Neural crest cell (in vitro differentiated cells): ENCODE results near the gene SARDH. TPM values are rescaled to one million over a fixed set of nuclear protein-coding genes. Genes with fewer than 3 reads are reported as not detected.

Experiments
- DNase-seq: peaks from one replicate; pipeline ENCODE4 v3.0.0; 2021; ENCODE audit warnings: low read depth, mixed read lengths, low spot score
- H3K27ac Mint-ChIP-seq: one replicate; pipeline ENCODE4 v1.8.0; 2021; ENCODE audit warnings: mild to moderate bottlenecking, mixed read lengths; ENCODE audit not compliant: unreplicated experiment
- H3K27me3 Mint-ChIP-seq: 2 replicates; pipeline ENCODE4 v1.8.0; 2021; ENCODE audit warnings: low read depth, mild to moderate bottlenecking, mixed read lengths
- H3K36me3 Mint-ChIP-seq: 2 replicates; pipeline ENCODE4 v1.8.0; 2021; ENCODE audit warnings: low read depth, mild to moderate bottlenecking, mixed read lengths
- H3K4me1 Mint-ChIP-seq: 2 replicates; pipeline ENCODE4 v1.8.0; 2021; ENCODE audit warnings: mixed read lengths
- H3K4me3 Mint-ChIP-seq: one replicate; pipeline ENCODE4 v1.8.0; 2021; ENCODE audit warnings: mild to moderate bottlenecking, mixed read lengths
- H3K9me3 Mint-ChIP-seq: 2 replicates; pipeline ENCODE4 v1.8.0; 2021; ENCODE audit warnings: mixed read lengths
- CTCF ChIP-seq: fragments of 200-600 bp; sonication (generic); conservative IDR thresholded peaks from 2 replicates; pipeline ENCODE4 v1.5.0; 2021; ENCODE audit warnings: antibody characterized with exemption, mild to moderate bottlenecking
- total RNA-seq: library from RNA; stranded (reverse); gene quantifications from 2 replicates; pipeline ENCODE4 v1.2.1, GENCODE V29; 2021

The SARDH gene
- total RNA-seq, 1 donor from 2014 or later = 4.5 TPM

GRCh38 chr9:133654736-133655657 lies 83.2 kb downstream of the SARDH start:
- H3K4me3 Mint-ChIP-seq = no peak overlapping the region
- DNase-seq = no peak
- H3K27me3 Mint-ChIP-seq = peaks cover 59% of the 10 kb centered on the region
- no peaks in the 10 kb centered on the region for H3K9me3 Mint-ChIP-seq
- peaks cover 9% of the 10 kb centered on the region for H3K4me1 Mint-ChIP-seq
- H3K36me3 Mint-ChIP-seq = no peaks in the 10 kb centered on the region
- TF ChIP-seq CTCF = no peak
- H3K27ac Mint-ChIP-seq = no peak overlapping the region

GRCh38 chr9:133653638-133654037 lies 84.5 kb downstream of the SARDH start:
- H3K27ac Mint-ChIP-seq = no peak overlapping the region
- TF ChIP-seq CTCF = no peak

GRCh38 chr9:133650026-133650425 lies 88.1 kb downstream of the SARDH start:
- DNase-seq = no peak
- H3K4me1 Mint-ChIP-seq = peaks cover 4% of the 10 kb centered on the region
- H3K9me3 Mint-ChIP-seq = no peaks in the 10 kb centered on the region
- H3K27ac Mint-ChIP-seq = no peak overlapping the region
- peaks cover 10% of the 10 kb centered on the region for H3K27me3 Mint-ChIP-seq
- TF ChIP-seq CTCF = no peak
- H3K4me3 Mint-ChIP-seq = no peak overlapping the region
- no peaks in the 10 kb centered on the region for H3K36me3 Mint-ChIP-seq

More at GRCh38 chr9:133653638-133654037, 84.5 kb downstream of the SARDH start:
- H3K27me3 Mint-ChIP-seq = peaks cover 45% of the 10 kb centered on the region
- H3K36me3 Mint-ChIP-seq = no peaks in the 10 kb centered on the region
- H3K4me3 Mint-ChIP-seq = no peak overlapping the region
- H3K9me3 Mint-ChIP-seq = no peaks in the 10 kb centered on the region
- H3K4me1 Mint-ChIP-seq = peaks cover 8% of the 10 kb centered on the region
- no peak for DNase-seq

GRCh38 chr9:133649194-133649593 lies 89.0 kb downstream of the SARDH start:
- Mint-ChIP-seq H3K27ac (no peak overlapping the region), H3K4me3 (no peak overlapping the region), H3K36me3 (no peaks in the 10 kb centered on the region), H3K27me3 (peaks cover 4% of the 10 kb centered on the region), H3K9me3 (no peaks in the 10 kb centered on the region), H3K4me1 (peaks cover 4% of the 10 kb centered on the region)
- no peak for TF ChIP-seq CTCF
- no peak for DNase-seq

GRCh38 chr9:133647765-133648469 lies 90.2 kb downstream of the SARDH start:
- Mint-ChIP-seq H3K36me3 (no peaks in the 10 kb centered on the region), H3K9me3 (no peaks in the 10 kb centered on the region), H3K4me3 (no peak overlapping the region), H3K27me3 (no peaks in the 10 kb centered on the region), H3K27ac (no peak overlapping the region), H3K4me1 (peaks cover 4% of the 10 kb centered on the region)
- no peak for DNase-seq
- TF ChIP-seq CTCF = no peak
